HG03342 (cell line): ENCODE results near the gene RNF19B.

Experiments
- ATAC-seq: cut with Tn5 transposase; IDR thresholded peaks from one replicate; pipeline ENCODE4 v1.9.1; 2021; ENCODE audit warnings: mild to moderate bottlenecking, moderate library complexity; ENCODE audit not compliant: unreplicated experiment

Gene RNF19B

GRCh38 chr1:32903991-32904785 is 60.4 kb downstream of the RNF19B start:
- ATAC-seq, result no peak

GRCh38 chr1:32902535-32902920 is 62.1 kb downstream of the RNF19B start:
- no peak for ATAC-seq

- ATAC-seq, result no peak
These were observed 62.6 kb downstream of the RNF19B start for GRCh38 chr1:32901823-32902534.

- no peak for ATAC-seq
These were observed 63.4 kb downstream of the RNF19B start, which contains the start of gene TMEM54 for GRCh38 chr1:32900956-32901822. TMEM54 (minus strand) TSS chr1:32901389; CDS start chr1:32901238, 151 bp downstream.

- no peak for ATAC-seq
These were observed 64.1 kb downstream of the RNF19B start for GRCh38 chr1:32900371-32900955.

GRCh38 chr1:32899586-32900296 is 64.9 kb downstream of the RNF19B start:
- ATAC-seq, result no peak

- ATAC-seq, result no peak
These were observed 65.7 kb downstream of the RNF19B start for GRCh38 chr1:32898958-32899357.

GRCh38 chr1:32898056-32898455 is 66.6 kb downstream of the RNF19B start:
- no peak for ATAC-seq

GRCh38 chr1:32897082-32898049 is 67.2 kb downstream of the RNF19B start:
- no peak for ATAC-seq

GRCh38 chr1:32896451-32896850 is 68.2 kb downstream of the RNF19B start:
- ATAC-seq, result no peak

GRCh38 chr1:32895325-32896215 is 69.0 kb downstream of the RNF19B start:
- ATAC-seq, result no peak

- no peak for ATAC-seq
These were observed 69.9 kb downstream of the RNF19B start for GRCh38 chr1:32894681-32895080.

GRCh38 chr1:32894019-32894600 is 70.5 kb downstream of the RNF19B start:
- no peak for ATAC-seq

- ATAC-seq, result no peak
These were observed 71.2 kb downstream of the RNF19B start for GRCh38 chr1:32893198-32894018.

GRCh38 chr1:32892368-32893197 is 72.0 kb downstream of the RNF19B start:
- no peak for ATAC-seq

GRCh38 chr1:32891630-32892029 is 73.0 kb downstream of the RNF19B start:
- no peak for ATAC-seq
